ACHN (cell line): ENCODE data around the gene LGALS1.
A peak's percentile ranks its signal among the peaks of the same experiment; 100 is the strongest.

Experiments used
- DNase-seq: peaks from one replicate; pipeline ENCODE4 v3.0.0-alpha.2; 2015
- in situ Hi-C: cut with HindIII; loops from 2 replicates; pipeline ENCODE4 v1.10.0; 2017; ENCODE audit warnings: low sequenced_read_pairs, low pct_ligation_motif_present, low pct_unique_long_range_greater_than_20kb

The LGALS1 gene

GRCh38 chr22:37659066-37659896, 16.2 kb upstream of the LGALS1 start:
- in situ Hi-C loops: no loop called here
- DNase-seq: no peak

- DNase-seq: no peak
- in situ Hi-C loops: no loop called here
Measured at GRCh38 chr22:37659897-37660708, 15.3 kb upstream of the LGALS1 start.

GRCh38 chr22:37660709-37661045, 14.8 kb upstream of the LGALS1 start:
- DNase-seq: no peak
- in situ Hi-C loops: no loop called here

GRCh38 chr22:37661160-37661924, 14.1 kb upstream of the LGALS1 start:
- in situ Hi-C loops: no loop called here
- DNase-seq: no peak

GRCh38 chr22:37662039-37662438, 13.4 kb upstream of the LGALS1 start:
- no peak for DNase-seq
- in situ Hi-C loops: no loop called here

GRCh38 chr22:37663521-37664140, 11.8 kb upstream of the LGALS1 start:
- no peak for DNase-seq
- in situ Hi-C loops: no loop called here

- in situ Hi-C loops: no loop called here
- DNase-seq: no peak
Measured at GRCh38 chr22:37664249-37665101, 11.0 kb upstream of the LGALS1 start.

- DNase-seq: no peak
- in situ Hi-C loops: no loop called here
Measured at GRCh38 chr22:37665487-37665886, 9.9 kb upstream of the LGALS1 start.

- in situ Hi-C loops: no loop called here
- no peak for DNase-seq
Measured at GRCh38 chr22:37669586-37669985, 5.8 kb upstream of the LGALS1 start.

- no peak for DNase-seq
- in situ Hi-C loops: no loop called here
Measured at GRCh38 chr22:37672206-37672919, 3.1 kb upstream of the LGALS1 start.

- DNase-seq: no peak
- in situ Hi-C loops: no loop called here
Measured at GRCh38 chr22:37672920-37673455, 2.4 kb upstream of the LGALS1 start.

- DNase-seq: no peak
- in situ Hi-C loops: no loop called here
Measured at GRCh38 chr22:37674248-37674647, 1.2 kb upstream of the LGALS1 start.

- DNase-seq: peak; percentile 36
- in situ Hi-C loops: no loop called here
Measured at GRCh38 chr22:37675930-37676735, 697 bp downstream of the LGALS1 start.

GRCh38 chr22:37676736-37677492, 1.5 kb downstream of the LGALS1 start:
- in situ Hi-C loops: no loop called here
- DNase-seq: peak; percentile 90

- in situ Hi-C loops: no loop called here
- DNase-seq: no peak
Measured at GRCh38 chr22:37677493-37677974, 2.1 kb downstream of the LGALS1 start.

GRCh38 chr22:37678372-37678771, 2.9 kb downstream of the LGALS1 start:
- DNase-seq: no peak
- in situ Hi-C loops: no loop called here
